NB4 (cell line): ENCODE results near the gene LIMK2.

Experiments
- DNase-seq: peaks from one replicate; pipeline ENCODE4 v3.0.0; 2010; ENCODE audit warnings: low read depth
- H3K4me3 ChIP-seq: one replicate; pipeline ENCODE4 v1.5.1; 2011; ENCODE audit warnings: mild to moderate bottlenecking, low read depth, low read length, moderate library complexity
- CTCF ChIP-seq: IDR thresholded peaks from one replicate; pipeline ENCODE4 v1.5.1; 2012; ENCODE audit warnings: low read depth, low read length
- MYC ChIP-seq: IDR thresholded peaks from 2 replicates; pipeline ENCODE4 v1.6.1; 2011; ENCODE audit warnings: low read depth, low read length
- POLR2A ChIP-seq: IDR thresholded peaks from 2 replicates; pipeline ENCODE4 v1.6.1; 2011; ENCODE audit warnings: mild to moderate bottlenecking; ENCODE audit not compliant: insufficient read length; ENCODE audit errors: extremely low read depth
- TF ChIP-seq, protein P1 (sequence below): IDR thresholded peaks from 2 replicates; pipeline ENCODE4 v1.6.1; 2011; ENCODE audit warnings: low read depth, low read length

LIMK2 gene

DNA sequence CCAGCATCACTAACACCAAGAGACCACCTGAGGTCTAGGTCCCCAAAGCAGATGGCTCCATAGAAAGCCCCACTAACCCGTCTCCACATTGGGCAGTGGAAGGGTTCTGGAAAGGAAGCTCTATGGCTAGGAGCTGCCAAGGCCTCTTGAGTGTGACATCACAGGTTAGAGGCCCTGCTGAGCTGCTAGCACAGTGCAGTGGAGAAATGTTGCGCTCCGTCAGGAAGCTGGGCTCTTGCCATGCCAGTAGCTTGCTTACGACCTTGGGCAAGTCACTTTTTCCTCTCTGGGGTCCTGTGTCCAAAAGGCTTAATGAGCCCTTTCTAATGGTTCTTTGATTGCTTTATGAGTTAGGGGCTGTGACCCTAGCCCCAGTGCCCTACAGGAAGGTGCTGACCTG lies 69.6 kb downstream of the LIMK2 start:
- no peak for DNase-seq
- no peak overlapping the region for H3K4me3 ChIP-seq
- TF ChIP-seq CTCF = no peak
- TF ChIP-seq MYC = no peak
- TF ChIP-seq POLR2A = no peak
- TF ChIP-seq, protein P1, sequence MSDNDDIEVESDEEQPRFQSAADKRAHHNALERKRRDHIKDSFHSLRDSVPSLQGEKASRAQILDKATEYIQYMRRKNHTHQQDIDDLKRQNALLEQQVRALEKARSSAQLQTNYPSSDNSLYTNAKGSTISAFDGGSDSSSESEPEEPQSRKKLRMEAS = no peak

- DNase-seq = no peak
- H3K4me3 ChIP-seq = no peak overlapping the region
- TF ChIP-seq MYC (no peak), POLR2A (no peak), CTCF (no peak)
- TF ChIP-seq, protein P1 = no peak
These were observed 70.8 kb downstream of the LIMK2 start for GRCh38 chr22:31282748-31283468.

GRCh38 chr22:31284281-31285155 lies 72.4 kb downstream of the LIMK2 start:
- no peak for TF ChIP-seq CTCF
- TF ChIP-seq POLR2A = no peak
- TF ChIP-seq, protein P1 = no peak
- no peak for TF ChIP-seq MYC
- DNase-seq = no peak

DNA sequence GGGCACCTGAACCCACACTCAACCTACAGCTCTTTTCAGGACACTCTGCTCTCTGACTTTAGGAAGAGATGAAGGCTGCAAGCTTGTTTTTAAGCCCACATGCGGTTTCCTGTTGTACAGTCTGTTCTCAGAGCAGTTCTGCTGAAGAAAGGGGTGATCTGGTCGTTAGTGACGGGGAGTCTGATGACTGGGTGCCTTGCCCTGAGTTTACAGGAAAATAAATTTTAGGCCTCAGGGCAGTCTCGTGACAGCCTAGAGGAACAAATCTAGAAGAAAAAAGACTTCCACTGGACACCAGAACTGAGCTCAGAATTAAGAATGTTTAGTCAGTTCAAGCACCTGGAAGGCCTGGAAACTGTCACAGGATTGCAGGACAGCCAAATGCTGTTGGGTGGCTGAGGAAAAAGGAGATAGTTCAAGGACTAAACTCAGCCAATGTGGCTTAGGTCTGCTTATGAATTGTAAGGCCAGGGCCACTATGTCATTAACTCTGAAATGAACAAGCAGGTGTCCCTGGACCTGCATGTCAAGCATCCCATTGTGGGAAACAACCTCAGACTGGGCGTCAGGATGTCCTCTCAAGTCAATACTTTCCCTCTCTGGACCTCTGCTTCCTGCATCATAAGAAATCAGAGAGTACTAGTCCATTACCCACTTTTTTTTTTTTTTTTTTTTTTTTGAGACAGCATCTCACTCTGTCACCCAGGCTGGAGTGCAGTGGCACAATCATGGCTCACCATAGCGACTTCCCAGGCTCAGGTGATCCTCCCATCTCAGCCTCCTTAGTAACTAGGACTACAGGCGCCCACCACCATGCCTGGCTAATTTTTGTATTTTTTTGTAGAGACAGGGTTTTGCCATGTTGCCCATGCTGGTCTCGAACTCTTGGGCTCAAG lies 74.5 kb downstream of the LIMK2 start:
- no peak for TF ChIP-seq POLR2A
- TF ChIP-seq CTCF = no peak
- no peak for TF ChIP-seq MYC
- TF ChIP-seq, protein P1 = no peak
- DNase-seq = no peak
- no peak overlapping the region for H3K4me3 ChIP-seq

More at GRCh38 chr22:31284281-31285155, 72.4 kb downstream of the LIMK2 start:
- H3K4me3 ChIP-seq = no peak overlapping the region

- no peak for TF ChIP-seq POLR2A
- TF ChIP-seq, protein P1 = peak; percentile 67
- H3K4me3 ChIP-seq = no peak overlapping the region
- DNase-seq = peak; percentile 40
These were observed 75.9 kb downstream of the LIMK2 start for GRCh38 chr22:31287818-31288495.
